Adrenal gland (tissue), 5 donors: ENCODE data around the gene HSFX3.
"Not testable (repeated sequence)": the region's sequence is repeated elsewhere in the genome, so short reads cannot be mapped to it uniquely, and the experiment has no call there.

Source experiments
- CTCF ChIP-seq, 6 experiments: fragments of 450-650 bp in 4 of 6; fragments of 200-600 bp in 2 of 6; sonication (generic) in 1 of 6; IDR thresholded peaks; 1 replicate in 5 of 6; 2 replicates in 1 of 6; pipeline versions ENCODE4 v1.5.1 to v1.8.0; 2016 to 2021; ENCODE audit warnings: antibody characterized with exemption in 6 of 6, mild to moderate bottlenecking in 2 of 6, moderate library complexity in 1 of 6
- POLR2A ChIP-seq, 2 donors: fragments of 450-650 bp; IDR thresholded peaks; one replicate each; pipeline ENCODE4 v1.6.1; 2017; ENCODE audit warnings: antibody characterized with exemption in 2 of 2, mild to moderate bottlenecking in 2 of 2, moderate library complexity in 1 of 2
- donor health status: DM: no; HTN: no; CAD: no.

DNA sequence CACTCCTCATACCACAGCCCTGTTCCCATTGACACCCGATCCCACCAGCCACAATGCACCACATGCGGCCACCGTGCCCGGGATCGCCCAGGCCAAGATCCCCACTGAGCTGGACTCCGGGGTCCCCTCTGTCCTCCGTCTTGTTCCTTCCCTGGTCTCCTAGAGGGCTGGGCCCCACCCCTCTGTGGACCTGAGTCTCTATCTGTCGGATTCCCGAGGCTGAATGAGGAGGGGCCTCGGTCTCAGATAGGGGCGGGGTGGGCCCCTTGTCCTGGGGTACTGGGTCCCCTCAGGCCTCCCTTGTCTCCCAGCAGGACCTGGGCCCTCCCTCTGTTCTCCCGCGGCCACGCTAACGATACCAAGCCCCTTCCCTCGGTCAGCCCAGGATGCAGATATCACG lies 35.9 kb upstream of the HSFX3 start:
- not testable (repeated sequence) for TF ChIP-seq CTCF, POLR2A (IDR thresholded peaks at IDR 0.05)
